Mesendoderm (in vitro differentiated cells): Measurements from ENCODE around the gene LRRC4C.

ENCODE experiments used
- DNase-seq: peaks from one replicate; pipeline ENCODE4 v3.0.0; 2013
- H2AK5ac ChIP-seq: 2 replicates; pipeline ENCODE4 v1.6.1; 2013; ENCODE audit warnings: low read length, inconsistent platforms
- H2BK120ac ChIP-seq: 2 replicates; pipeline ENCODE4 v1.6.1; 2013; ENCODE audit warnings: low read depth, mild to moderate bottlenecking, low read length, moderate library complexity, mixed read lengths
- H2BK15ac ChIP-seq: replicated peaks from 2 replicates; pipeline ENCODE4 v1.6.1; 2013; ENCODE audit warnings: low read depth, mild to moderate bottlenecking, moderate library complexity
- H2BK5ac ChIP-seq: 2 replicates; pipeline ENCODE4 v1.6.1; 2013; ENCODE audit warnings: low read length, inconsistent platforms
- H3K18ac ChIP-seq: 2 replicates; pipeline ENCODE4 v1.6.1; 2013; ENCODE audit warnings: mild to moderate bottlenecking, low read length, mixed read lengths
- H3K23ac ChIP-seq: one replicate; pipeline ENCODE4 v1.6.1; 2013; ENCODE audit warnings: low read length
- H3K27ac ChIP-seq: 2 replicates; pipeline ENCODE4 v1.5.1; 2013; ENCODE audit warnings: low read depth, mild to moderate bottlenecking, inconsistent platforms, low read length, moderate library complexity
- H3K27me3 ChIP-seq: 2 replicates; pipeline ENCODE4 v1.6.1; 2013; ENCODE audit warnings: low read length, control low read depth, mild to moderate bottlenecking, inconsistent platforms; ENCODE audit not compliant: insufficient read depth, poor library complexity
- H3K36me3 ChIP-seq: 2 replicates; pipeline ENCODE4 v1.6.1; 2013; ENCODE audit warnings: low read length, inconsistent platforms; ENCODE audit not compliant: control insufficient read depth, insufficient read depth
- H3K4ac ChIP-seq: one replicate; pipeline ENCODE4 v1.6.1; 2013; ENCODE audit warnings: low read depth, mild to moderate bottlenecking, low read length, moderate library complexity
- H3K4me1 ChIP-seq: 2 replicates; pipeline ENCODE4 v1.6.1; 2013; ENCODE audit warnings: low read depth, low read length, inconsistent platforms; ENCODE audit not compliant: control insufficient read depth
- H3K4me2 ChIP-seq: 2 replicates; pipeline ENCODE4 v1.6.1; 2013; ENCODE audit warnings: low read length
- H3K4me3 ChIP-seq: 2 replicates; pipeline ENCODE4 v1.5.1; 2013; ENCODE audit warnings: mild to moderate bottlenecking, low read length
- H3K56ac ChIP-seq: one replicate; pipeline ENCODE4 v1.6.1; 2013; ENCODE audit warnings: low read length
- H3K79me1 ChIP-seq: 2 replicates; pipeline ENCODE4 v1.6.1; 2013; ENCODE audit warnings: low read length, inconsistent platforms
- H3K79me2 ChIP-seq: 2 replicates; pipeline ENCODE4 v1.6.1; 2013; ENCODE audit warnings: mild to moderate bottlenecking, low read length; ENCODE audit not compliant: control insufficient read depth, insufficient read depth
- H3K9ac ChIP-seq: 2 replicates; pipeline ENCODE4 v1.6.1; 2013; ENCODE audit warnings: low read length, inconsistent platforms
- H4K5ac ChIP-seq: one replicate; pipeline ENCODE4 v1.6.1; 2013; ENCODE audit warnings: low read length
- H4K8ac ChIP-seq: one replicate; pipeline ENCODE4 v1.6.1; 2013; ENCODE audit warnings: low read depth, mild to moderate bottlenecking, control low read depth, low read length, moderate library complexity
- WGBS: extraction: QIAGEN DNeasy Blood & Tissue Kit; methylation state at CpG from one replicate; pipeline ENCODE4 v1.1.7; 2013; ENCODE audit warnings: low lambda C conversion rate, missing lambda C conversion rate; ENCODE audit not compliant: insufficient coverage; ENCODE audit errors: extremely low coverage; 5-methylcytosine and 5-hydroxymethylcytosine counted together

LRRC4C gene

GRCh38 chr11:40271361-40271760 is 1188.1 kb downstream of the LRRC4C start:
- H3K23ac ChIP-seq, result no peak overlapping the region
- no peaks in the 10 kb centered on the region for H3K36me3 ChIP-seq
- no peak overlapping the region for H3K18ac ChIP-seq
- H3K79me2 ChIP-seq, result no peaks in the 10 kb centered on the region
- no peak overlapping the region for H2BK120ac ChIP-seq
- H3K56ac ChIP-seq, result no peak overlapping the region
- no peak overlapping the region for H3K4me2 ChIP-seq
- no peak overlapping the region for H4K8ac ChIP-seq
- H4K5ac ChIP-seq, result no peak overlapping the region
- no peak overlapping the region for H2BK15ac ChIP-seq
- no peak overlapping the region for H3K4me3 ChIP-seq
- H3K9ac ChIP-seq, result no peak overlapping the region
- no peak for DNase-seq
- H2AK5ac ChIP-seq, result no peak overlapping the region
- H3K4me1 ChIP-seq, result no peaks in the 10 kb centered on the region
- H3K27ac ChIP-seq, result no peak overlapping the region
- no CpG with 5 or more reads among the region's 5 CpGs for WGBS
- no peaks in the 10 kb centered on the region for H3K79me1 ChIP-seq
- no peaks in the 10 kb centered on the region for H3K27me3 ChIP-seq
- H3K4ac ChIP-seq, result no peak overlapping the region
- H2BK5ac ChIP-seq, result no peak overlapping the region

GRCh38 chr11:40269865-40270264 is 1189.6 kb downstream of the LRRC4C start:
- Histone ChIP-seq H2BK5ac (no peak overlapping the region), H3K27me3 (no peaks in the 10 kb centered on the region), H3K79me2 (no peaks in the 10 kb centered on the region), H3K9ac (no peak overlapping the region), H2BK15ac (no peak overlapping the region), H3K27ac (no peak overlapping the region), H3K23ac (no peak overlapping the region), H3K79me1 (no peaks in the 10 kb centered on the region), H4K8ac (no peak overlapping the region), H3K4me1 (no peaks in the 10 kb centered on the region), H4K5ac (no peak overlapping the region), H3K18ac (no peak overlapping the region), H3K36me3 (no peaks in the 10 kb centered on the region), H2BK120ac (no peak overlapping the region), H3K4me2 (no peak overlapping the region), H3K56ac (no peak overlapping the region), H3K4me3 (no peak overlapping the region), H2AK5ac (no peak overlapping the region), H3K4ac (no peak overlapping the region)
- no peak for DNase-seq
- WGBS, result no CpG with 5 or more reads among the region's 2 CpGs

DNA sequence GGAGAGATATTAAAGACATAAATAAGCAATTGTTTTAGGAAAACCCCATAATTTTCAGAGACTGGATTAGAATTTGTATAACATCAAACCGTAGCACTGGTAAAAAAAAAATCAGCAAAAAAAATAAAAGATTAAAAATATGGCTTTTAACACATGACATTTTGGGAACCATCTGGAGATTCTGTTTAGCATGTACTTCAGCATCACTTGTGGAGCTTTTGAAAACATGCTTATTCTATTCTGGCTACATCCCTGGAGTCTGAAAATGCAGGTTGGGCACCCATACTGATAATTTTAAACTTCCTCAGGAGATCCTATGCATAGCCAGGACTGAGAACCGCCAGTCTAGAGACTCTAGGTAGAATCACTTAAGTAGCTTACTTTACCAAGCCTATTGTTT is 1190.9 kb downstream of the LRRC4C start:
- H2BK15ac ChIP-seq, result no peak overlapping the region
- no peak overlapping the region for H2BK120ac ChIP-seq
- no CpG with 5 or more reads among the region's 2 CpGs for WGBS
- no peaks in the 10 kb centered on the region for H3K79me1 ChIP-seq
- no peaks in the 10 kb centered on the region for H3K79me2 ChIP-seq
- no peak overlapping the region for H3K9ac ChIP-seq
- H4K5ac ChIP-seq, result no peak overlapping the region
- no peak overlapping the region for H4K8ac ChIP-seq
- DNase-seq, result no peak
- H3K36me3 ChIP-seq, result no peaks in the 10 kb centered on the region
- no peak overlapping the region for H3K27ac ChIP-seq
- H3K4ac ChIP-seq, result no peak overlapping the region
- H3K4me1 ChIP-seq, result no peaks in the 10 kb centered on the region
- H3K4me3 ChIP-seq, result no peak overlapping the region
- no peak overlapping the region for H3K56ac ChIP-seq
- H3K23ac ChIP-seq, result no peak overlapping the region
- H2AK5ac ChIP-seq, result no peak overlapping the region
- no peak overlapping the region for H3K18ac ChIP-seq
- H3K27me3 ChIP-seq, result no peaks in the 10 kb centered on the region
- H3K4me2 ChIP-seq, result no peak overlapping the region
- no peak overlapping the region for H2BK5ac ChIP-seq

DNA sequence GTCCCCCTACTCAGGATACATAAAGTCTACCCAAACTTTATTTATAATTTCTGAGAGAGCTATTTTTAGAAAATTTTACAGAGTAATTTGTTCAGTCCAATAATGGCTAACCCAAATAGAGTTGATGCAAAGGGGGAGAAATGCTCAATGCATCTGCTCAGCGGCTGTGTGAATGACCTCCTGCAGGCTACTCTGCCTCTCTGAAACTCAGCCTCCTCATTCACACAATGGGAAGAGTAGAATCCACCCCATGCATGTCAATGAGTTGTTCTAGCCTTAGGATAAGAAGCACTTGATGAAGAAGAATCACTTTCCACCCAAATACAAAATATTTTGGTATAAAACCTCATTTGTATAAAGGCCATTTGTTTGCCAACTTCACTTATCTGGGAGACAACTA is 1204.0 kb downstream of the LRRC4C start:
- Histone ChIP-seq H2BK5ac (no peak overlapping the region), H3K56ac (no peak overlapping the region), H3K4ac (no peak overlapping the region), H3K27ac (no peak overlapping the region), H3K23ac (no peak overlapping the region), H4K5ac (no peak overlapping the region), H3K27me3 (no peaks in the 10 kb centered on the region), H3K36me3 (no peaks in the 10 kb centered on the region), H4K8ac (no peak overlapping the region), H3K18ac (no peak overlapping the region), H2AK5ac (no peak overlapping the region), H3K4me2 (no peak overlapping the region), H3K79me1 (no peaks in the 10 kb centered on the region), H3K79me2 (no peaks in the 10 kb centered on the region), H3K4me1 (no peaks in the 10 kb centered on the region), H2BK15ac (no peak overlapping the region), H3K9ac (no peak overlapping the region), H2BK120ac (no peak overlapping the region), H3K4me3 (no peak overlapping the region)
- no peak for DNase-seq
- WGBS, result no CpG with 5 or more reads among the region's 1 CpG

DNA sequence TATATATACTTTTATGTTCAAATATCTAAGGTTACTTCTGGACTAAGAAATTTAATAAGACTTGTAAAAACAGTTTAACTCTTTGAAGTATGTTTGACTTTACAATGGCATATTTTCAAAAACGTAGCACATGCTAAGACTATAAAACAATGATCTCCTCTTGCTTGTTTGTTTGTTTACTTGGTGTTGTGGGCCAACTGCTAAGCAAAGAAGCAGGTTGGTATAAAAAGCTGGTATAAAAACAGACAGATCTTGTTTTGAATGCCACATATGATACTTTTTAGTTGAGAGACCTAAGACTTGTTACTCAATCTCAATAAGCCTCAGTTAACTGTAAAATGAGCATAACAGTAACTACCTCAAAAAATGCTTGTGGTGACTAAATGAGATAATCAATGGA is 1206.3 kb downstream of the LRRC4C start:
- no peaks in the 10 kb centered on the region for H3K79me2 ChIP-seq
- H2BK120ac ChIP-seq, result no peak overlapping the region
- no peaks in the 10 kb centered on the region for H3K4me1 ChIP-seq
- no peak overlapping the region for H2AK5ac ChIP-seq
- H3K9ac ChIP-seq, result no peak overlapping the region
- H3K27me3 ChIP-seq, result no peaks in the 10 kb centered on the region
- H3K18ac ChIP-seq, result no peak overlapping the region
- H3K56ac ChIP-seq, result no peak overlapping the region
- no peak overlapping the region for H2BK5ac ChIP-seq
- DNase-seq, result no peak
- no peak overlapping the region for H3K27ac ChIP-seq
- no peaks in the 10 kb centered on the region for H3K79me1 ChIP-seq
- H3K4ac ChIP-seq, result no peak overlapping the region
- no CpG with 5 or more reads among the region's 1 CpG for WGBS
- H4K8ac ChIP-seq, result no peak overlapping the region
- no peak overlapping the region for H3K4me2 ChIP-seq
- H3K4me3 ChIP-seq, result no peak overlapping the region
- H3K36me3 ChIP-seq, result no peaks in the 10 kb centered on the region
- no peak overlapping the region for H2BK15ac ChIP-seq
- no peak overlapping the region for H4K5ac ChIP-seq
- H3K23ac ChIP-seq, result no peak overlapping the region

- no peaks in the 10 kb centered on the region for H3K36me3 ChIP-seq
- H3K4me3 ChIP-seq, result no peak overlapping the region
- WGBS, result 100% methylated on average over 3 of the region's 4 CpGs
Measured at GRCh38 chr11:40252236-40252635, 1207.2 kb downstream of the LRRC4C start.

More at GRCh38 chr11:40252236-40252635, 1207.2 kb downstream of the LRRC4C start:
- H2BK15ac ChIP-seq, result no peak overlapping the region
- H3K9ac ChIP-seq, result no peak overlapping the region
- H4K8ac ChIP-seq, result no peak overlapping the region
- H3K27me3 ChIP-seq, result no peaks in the 10 kb centered on the region
- no peak overlapping the region for H2BK120ac ChIP-seq
- H3K23ac ChIP-seq, result no peak overlapping the region
- no peak overlapping the region for H3K56ac ChIP-seq
- no peaks in the 10 kb centered on the region for H3K79me2 ChIP-seq
- no peak overlapping the region for H3K18ac ChIP-seq
- DNase-seq, result no peak
- no peaks in the 10 kb centered on the region for H3K4me1 ChIP-seq
- H2AK5ac ChIP-seq, result no peak overlapping the region
- H3K27ac ChIP-seq, result no peak overlapping the region
- H3K79me1 ChIP-seq, result no peaks in the 10 kb centered on the region
- H3K4ac ChIP-seq, result no peak overlapping the region
- H2BK5ac ChIP-seq, result no peak overlapping the region
- no peak overlapping the region for H4K5ac ChIP-seq
- no peak overlapping the region for H3K4me2 ChIP-seq
